ENCODE results near the gene FBXL17. TPM values are rescaled to one million over a fixed set of nuclear protein-coding genes. Genes with fewer than 3 reads are reported as not detected.

The FBXL17 gene
- total and polyA plus RNA-seq, 2 of the 13 experiments (the other 11 are each of a cell fraction or from before 2014, with no cell fraction given), result 3.0 to 7.9 TPM

DNA sequence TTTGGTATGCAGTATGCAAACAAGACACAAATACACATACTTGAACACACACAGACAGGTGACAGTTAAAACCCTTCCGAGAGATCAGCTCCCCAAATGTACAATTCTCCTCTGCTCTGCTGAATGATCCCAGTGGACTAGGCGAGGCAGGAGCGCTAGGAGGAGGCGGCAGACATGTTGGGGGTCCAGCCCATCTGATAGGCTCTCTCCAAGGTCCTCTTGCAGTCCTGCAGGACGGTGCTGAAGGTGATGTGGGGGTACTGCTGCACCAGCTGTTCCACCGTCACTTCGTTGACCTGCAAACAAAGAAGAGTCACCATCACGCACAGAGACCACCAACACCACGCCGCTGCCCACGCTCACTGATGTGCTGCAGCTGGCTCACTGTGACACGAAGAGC is 520.3 kb downstream of the FBXL17 start:
- no peaks in the 10 kb centered on the region for H3K79me2 ChIP-seq (ENCODE audit: insufficient read depth, low read length)
- FAIRE-seq (no peak), DNase-seq (ENCODE audit: low spot score) (no peak), ATAC-seq (no peak)
- no peak overlapping the region for H3K4me2 ChIP-seq (ENCODE audit: low read depth, low read length)
- no TSS peak for BruUV-seq (replicated peaks)
- 93% methylated on average over 7 of the region's 12 CpGs for WGBS (ENCODE audit: low lambda C conversion rate)
- in situ Hi-C loops (cut with HindIII; ENCODE audit: extremely low pct_ligation_motif_present, low pct_unique_long_range_greater_than_20kb) (no loop called here), intact Hi-C loops (cut with micrococcal nuclease; ENCODE audit: unreplicated experiment) (no loop called here)
- no peaks in the 10 kb centered on the region for H3K27me3 ChIP-seq (ENCODE audit: control insufficient read depth in 1 of 2, insufficient read depth in 2 of 2, low read length in 2 of 2)
- POLR2A ChIA-PET, result no interaction called here
- no peak overlapping the region for H2AFZ ChIP-seq (ENCODE audit: low read length)
- no peak overlapping the region for H3K27ac ChIP-seq (ENCODE audit: extremely low read length, insufficient read depth, low read length)
- H3K36me3 ChIP-seq (replicated peaks in 1 of 2; ENCODE audit: control insufficient read depth in 1 of 2, insufficient read depth in 2 of 2, low read length in 2 of 2), result no peaks in the 10 kb centered on the region
- H3K9me3 ChIP-seq (ENCODE audit: low read length), result no peaks in the 10 kb centered on the region
- H4K20me1 ChIP-seq (ENCODE audit: insufficient read depth, low read length), result no peaks in the 10 kb centered on the region
- H3K4me3 ChIP-seq (replicated peaks in 1 of 3; ENCODE audit: insufficient read depth in 1 of 3, low read depth in 2 of 3, low read length in 3 of 3), result no peak overlapping the region
- H3K9ac ChIP-seq (ENCODE audit: insufficient read depth, low read depth, low read length), result no peak overlapping the region
- H3K4me1 ChIP-seq (ENCODE audit: insufficient read depth, low read length), result no peaks in the 10 kb centered on the region
- CTCF ChIA-PET (ENCODE audit: low intra/inter-chr PET ratio, low total read pairs), result no interaction called here
- TF ChIP-seq SPEN (CRISPR knock-in tag; IDR thresholded peaks at IDR 0.05; ENCODE audit: low read depth), result no peak
- no peak for TF ChIP-seq ZFP90 (CRISPR knock-in tag; IDR thresholded peaks at IDR 0.05; ENCODE audit: borderline replicate concordance)
- no peak for TF ChIP-seq HDAC6 (IDR thresholded peaks at IDR 0.05; ENCODE audit: low read depth, low read length)
- no peak for TF ChIP-seq HNF4G (IDR thresholded peaks at IDR 0.05; ENCODE audit: borderline replicate concordance, low read depth, low read length)
- no peak for TF ChIP-seq HNF4G (CRISPR knock-in tag; IDR thresholded peaks at IDR 0.05; ENCODE audit: borderline replicate concordance, low read depth)
- TF ChIP-seq SSRP1 (CRISPR knock-in tag; IDR thresholded peaks at IDR 0.05), result no peak
- TF ChIP-seq, protein P1, sequence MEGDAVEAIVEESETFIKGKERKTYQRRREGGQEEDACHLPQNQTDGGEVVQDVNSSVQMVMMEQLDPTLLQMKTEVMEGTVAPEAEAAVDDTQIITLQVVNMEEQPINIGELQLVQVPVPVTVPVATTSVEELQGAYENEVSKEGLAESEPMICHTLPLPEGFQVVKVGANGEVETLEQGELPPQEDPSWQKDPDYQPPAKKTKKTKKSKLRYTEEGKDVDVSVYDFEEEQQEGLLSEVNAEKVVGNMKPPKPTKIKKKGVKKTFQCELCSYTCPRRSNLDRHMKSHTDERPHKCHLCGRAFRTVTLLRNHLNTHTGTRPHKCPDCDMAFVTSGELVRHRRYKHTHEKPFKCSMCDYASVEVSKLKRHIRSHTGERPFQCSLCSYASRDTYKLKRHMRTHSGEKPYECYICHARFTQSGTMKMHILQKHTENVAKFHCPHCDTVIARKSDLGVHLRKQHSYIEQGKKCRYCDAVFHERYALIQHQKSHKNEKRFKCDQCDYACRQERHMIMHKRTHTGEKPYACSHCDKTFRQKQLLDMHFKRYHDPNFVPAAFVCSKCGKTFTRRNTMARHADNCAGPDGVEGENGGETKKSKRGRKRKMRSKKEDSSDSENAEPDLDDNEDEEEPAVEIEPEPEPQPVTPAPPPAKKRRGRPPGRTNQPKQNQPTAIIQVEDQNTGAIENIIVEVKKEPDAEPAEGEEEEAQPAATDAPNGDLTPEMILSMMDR (CRISPR knock-in tag; IDR thresholded peaks at IDR 0.05), result no peak
- TF ChIP-seq, protein P2, sequence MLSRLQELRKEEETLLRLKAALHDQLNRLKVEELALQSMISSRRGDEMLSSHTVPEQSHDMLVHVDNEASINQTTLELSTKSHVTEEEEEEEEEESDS (CRISPR knock-in tag; IDR thresholded peaks at IDR 0.05; ENCODE audit: borderline replicate concordance), result no peak
- TF ChIP-seq ZNF7 (CRISPR knock-in tag; IDR thresholded peaks at IDR 0.05), result no peak
- no peak for TF ChIP-seq ZNF547 (CRISPR knock-in tag; IDR thresholded peaks at IDR 0.05)
- TF ChIP-seq, protein P3, sequence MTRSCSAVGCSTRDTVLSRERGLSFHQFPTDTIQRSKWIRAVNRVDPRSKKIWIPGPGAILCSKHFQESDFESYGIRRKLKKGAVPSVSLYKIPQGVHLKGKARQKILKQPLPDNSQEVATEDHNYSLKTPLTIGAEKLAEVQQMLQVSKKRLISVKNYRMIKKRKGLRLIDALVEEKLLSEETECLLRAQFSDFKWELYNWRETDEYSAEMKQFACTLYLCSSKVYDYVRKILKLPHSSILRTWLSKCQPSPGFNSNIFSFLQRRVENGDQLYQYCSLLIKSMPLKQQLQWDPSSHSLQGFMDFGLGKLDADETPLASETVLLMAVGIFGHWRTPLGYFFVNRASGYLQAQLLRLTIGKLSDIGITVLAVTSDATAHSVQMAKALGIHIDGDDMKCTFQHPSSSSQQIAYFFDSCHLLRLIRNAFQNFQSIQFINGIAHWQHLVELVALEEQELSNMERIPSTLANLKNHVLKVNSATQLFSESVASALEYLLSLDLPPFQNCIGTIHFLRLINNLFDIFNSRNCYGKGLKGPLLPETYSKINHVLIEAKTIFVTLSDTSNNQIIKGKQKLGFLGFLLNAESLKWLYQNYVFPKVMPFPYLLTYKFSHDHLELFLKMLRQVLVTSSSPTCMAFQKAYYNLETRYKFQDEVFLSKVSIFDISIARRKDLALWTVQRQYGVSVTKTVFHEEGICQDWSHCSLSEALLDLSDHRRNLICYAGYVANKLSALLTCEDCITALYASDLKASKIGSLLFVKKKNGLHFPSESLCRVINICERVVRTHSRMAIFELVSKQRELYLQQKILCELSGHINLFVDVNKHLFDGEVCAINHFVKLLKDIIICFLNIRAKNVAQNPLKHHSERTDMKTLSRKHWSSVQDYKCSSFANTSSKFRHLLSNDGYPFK (CRISPR knock-in tag; IDR thresholded peaks at IDR 0.05; ENCODE audit: borderline replicate concordance), result no peak
- no peak for TF ChIP-seq SMC3 (IDR thresholded peaks at IDR 0.05; ENCODE audit: low read length)
- TF ChIP-seq, protein P4, sequence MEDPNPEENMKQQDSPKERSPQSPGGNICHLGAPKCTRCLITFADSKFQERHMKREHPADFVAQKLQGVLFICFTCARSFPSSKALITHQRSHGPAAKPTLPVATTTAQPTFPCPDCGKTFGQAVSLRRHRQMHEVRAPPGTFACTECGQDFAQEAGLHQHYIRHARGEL (CRISPR knock-in tag; IDR thresholded peaks at IDR 0.05), result no peak
- TF ChIP-seq, protein P5, sequence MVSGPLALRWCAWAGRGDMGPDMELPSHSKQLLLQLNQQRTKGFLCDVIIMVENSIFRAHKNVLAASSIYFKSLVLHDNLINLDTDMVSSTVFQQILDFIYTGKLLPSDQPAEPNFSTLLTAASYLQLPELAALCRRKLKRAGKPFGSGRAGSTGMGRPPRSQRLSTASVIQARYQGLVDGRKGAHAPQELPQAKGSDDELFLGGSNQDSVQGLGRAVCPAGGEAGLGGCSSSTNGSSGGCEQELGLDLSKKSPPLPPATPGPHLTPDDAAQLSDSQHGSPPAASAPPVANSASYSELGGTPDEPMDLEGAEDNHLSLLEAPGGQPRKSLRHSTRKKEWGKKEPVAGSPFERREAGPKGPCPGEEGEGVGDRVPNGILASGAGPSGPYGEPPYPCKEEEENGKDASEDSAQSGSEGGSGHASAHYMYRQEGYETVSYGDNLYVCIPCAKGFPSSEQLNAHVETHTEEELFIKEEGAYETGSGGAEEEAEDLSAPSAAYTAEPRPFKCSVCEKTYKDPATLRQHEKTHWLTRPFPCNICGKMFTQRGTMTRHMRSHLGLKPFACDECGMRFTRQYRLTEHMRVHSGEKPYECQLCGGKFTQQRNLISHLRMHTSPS (CRISPR knock-in tag; IDR thresholded peaks at IDR 0.05; ENCODE audit: low read depth), result no peak
